B cell (primary cell): ENCODE measurements around the gene CDIPT. TPM values are rescaled to one million over a fixed set of nuclear protein-coding genes. Genes with fewer than 3 reads are reported as not detected.
A peak's percentile ranks its signal among the peaks of the same experiment; 100 is the strongest.

Source experiments
- ATAC-seq: fragments of 200-7000 bp; cut with Tn5 transposase; one replicate; pipeline ENCODE4 v1.10.0; 2021; ENCODE audit warnings: low read depth, mild to moderate bottlenecking, moderate number of reproducible peaks, moderate library complexity
- CTCF ChIA-PET: fragments of 350-600 bp; sonication (Branson Sonifier 250); formaldehyde crosslinking; loops from one replicate; lab custom pipeline; 2021; ENCODE audit warnings: antibody characterized with exemption, inconsistent platforms; lab: Charles Lee
- POLR2A ChIA-PET: fragments of 350-600 bp; sonication (Branson Sonifier 250); formaldehyde crosslinking; loops from one replicate; lab custom pipeline; 2021; ENCODE audit warnings: antibody characterized with exemption; lab: Charles Lee
- DNase-seq: peaks from one replicate; pipeline ENCODE4 v3.0.0; 2013
- H2AFZ ChIP-seq: 2 replicates; pipeline ENCODE4 v1.6.1; 2012; ENCODE audit warnings: mild to moderate bottlenecking, low read depth, low read length; ENCODE audit not compliant: insufficient read depth, poor library complexity, severe bottlenecking
- H3K27ac ChIP-seq, 2 donors: 1 replicate in 1 of 2; 2 replicates in 1 of 2; pipeline ENCODE4 v1.5.1; 2012 to 2013; ENCODE audit warnings: low read length in 2 of 2, mild to moderate bottlenecking in 2 of 2, moderate library complexity in 1 of 2
- H3K27me3 ChIP-seq, 4 experiments: fragments of 200-600 bp in 1 of 4; sonication (generic) in 1 of 4; replicated peaks in 1 of 4; 1 replicate in 2 of 4; 2 replicates in 2 of 4; pipeline versions ENCODE4 v1.6.1 to v1.7.0; 2013 to 2016; ENCODE audit warnings: low read length in 3 of 4, mild to moderate bottlenecking in 2 of 4, mixed read lengths in 1 of 4, moderate library complexity in 1 of 4; ENCODE audit not compliant: insufficient read depth in 4 of 4, control insufficient read depth in 3 of 4; ENCODE audit errors: control extremely low read depth in 1 of 4
- H3K36me3 ChIP-seq, 2 experiments: replicated peaks in 1 of 2; 1 replicate in 1 of 2; 2 replicates in 1 of 2; pipeline versions ENCODE4 v1.6.1 to v1.7.1; 2013; ENCODE audit warnings: low read length in 1 of 2; ENCODE audit not compliant: insufficient read depth in 2 of 2, control insufficient read depth in 1 of 2; ENCODE audit errors: control extremely low read depth in 1 of 2, extremely low read depth in 1 of 2
- H3K4me1 ChIP-seq, 2 donors: fragments of 200-600 bp in 1 of 2; sonication (generic) in 1 of 2; 1 replicate in 1 of 2; 2 replicates in 1 of 2; pipeline versions ENCODE4 v1.5.1 to v1.6.1; 2013 to 2017; ENCODE audit warnings: low read length in 2 of 2; ENCODE audit not compliant: control insufficient read depth in 2 of 2, insufficient read depth in 2 of 2
- H3K4me2 ChIP-seq: replicated peaks from 2 replicates; pipeline ENCODE3; 2012; ENCODE audit warnings: mild to moderate bottlenecking, low read depth, low read length; ENCODE audit not compliant: poor library complexity, severe bottlenecking
- H3K4me3 ChIP-seq, 5 experiments: fragments of 200-600 bp in 1 of 5; sonication (generic) in 1 of 5; 1 replicate in 3 of 5; 2 replicates in 2 of 5; pipeline versions ENCODE4 v1.5.1 to v1.7.0; 2011 to 2016; ENCODE audit warnings: low read length in 4 of 5, mild to moderate bottlenecking in 4 of 5, low read depth in 2 of 5, control low read depth in 1 of 5, moderate library complexity in 1 of 5; ENCODE audit not compliant: insufficient read depth in 1 of 5; ENCODE audit errors: control extremely low read depth in 1 of 5, extremely low read depth in 1 of 5
- H3K79me2 ChIP-seq: fragments of 200-600 bp; sonication (generic); one replicate; pipeline ENCODE4 v1.6.0; 2016; ENCODE audit warnings: low read length; ENCODE audit not compliant: control insufficient read depth, insufficient read depth
- H3K9ac ChIP-seq: fragments of 200-600 bp; sonication (generic); 2 replicates; pipeline ENCODE4 v1.6.1; 2017; ENCODE audit warnings: mild to moderate bottlenecking, low read length, moderate library complexity
- H3K9me3 ChIP-seq, 3 donors: one replicate each; pipeline versions ENCODE4 v1.6.1 to v1.7.1; 2013; ENCODE audit warnings: low read length in 2 of 3; ENCODE audit not compliant: control insufficient read depth in 2 of 3, insufficient read depth in 1 of 3; ENCODE audit errors: control extremely low read depth in 1 of 3
- H4K20me1 ChIP-seq: 2 replicates; pipeline ENCODE4 v1.6.0; 2012; ENCODE audit warnings: mild to moderate bottlenecking, low read length; ENCODE audit not compliant: insufficient read depth, control insufficient read depth, poor library complexity, severe bottlenecking
- H3K27ac Mint-ChIP-seq: one replicate; pipeline ENCODE4 v1.8.0; 2021; ENCODE audit warnings: mixed read lengths
- H3K27me3 Mint-ChIP-seq: one replicate; pipeline ENCODE4 v1.8.0; 2021; ENCODE audit warnings: mixed read lengths
- H3K4me1 Mint-ChIP-seq: one replicate; pipeline ENCODE4 v1.8.0; 2021; ENCODE audit warnings: mixed read lengths
- H3K4me3 Mint-ChIP-seq: one replicate; pipeline ENCODE4 v1.8.0; 2021; ENCODE audit warnings: mixed read lengths
- H3K9me3 Mint-ChIP-seq: one replicate; pipeline ENCODE4 v1.8.0; 2022; ENCODE audit warnings: mixed read lengths; ENCODE audit not compliant: insufficient read depth
- CTCF ChIP-seq: fragments of 200-600 bp; IDR thresholded peaks from one replicate; pipeline ENCODE4 v1.8.0; 2022; ENCODE audit warnings: antibody characterized with exemption, mild to moderate bottlenecking
- EZH2 ChIP-seq: IDR thresholded peaks from 2 replicates; pipeline ENCODE4 v1.6.1; 2012; ENCODE audit warnings: borderline replicate concordance, low read depth, mild to moderate bottlenecking, moderate library complexity, low read length; ENCODE audit not compliant: insufficient read depth, poor library complexity, severe bottlenecking
- WGBS: methylation state at CpG from one replicate; pipeline ENCODE4 v1.1.5; 2013; ENCODE audit warnings: missing lambda C conversion rate; ENCODE audit not compliant: insufficient coverage; 5-methylcytosine and 5-hydroxymethylcytosine counted together
- intact Hi-C: fragments of 100-400 bp; cut with micrococcal nuclease; formaldehyde crosslinking; loops from one replicate; pipeline ENCODE4 v1.10.0; 2022
- polyA plus RNA-seq: library from polyadenylated mRNA; depleted of rRNA; stranded (reverse); fragments of >200 nt; gene quantifications from 2 replicates; pipeline ENCODE4 v1.2.3, GENCODE V29; 2012
- total RNA-seq, 2 donors: library from RNA; stranded (reverse); fragments of 120-200 nt in 1 of 2; gene quantifications; 1 replicate in 1 of 2; 2 replicates in 1 of 2; pipeline versions ENCODE4 v1.2.3 to v1.2.4, GENCODE V29; 2013 to 2022

Gene CDIPT
- total and polyA plus RNA-seq, 2 donors (not counting 1 experiment from before 2014, with no cell fraction given): 51.2 to 63.3 TPM

GRCh38 chr16:29868396-29869009 is 5.5 kb upstream of the CDIPT start:
- H3K4me3 Mint-ChIP-seq: no peak overlapping the region
- no peak for ATAC-seq
- TF ChIP-seq EZH2: no peak
- no peak for TF ChIP-seq CTCF
- intact Hi-C loops: loop anchor here (10.0 kb wide), 1 partner anchor 526 kb away; the partner anchor contains the start of gene ZNF48
- H3K4me1 Mint-ChIP-seq: peaks cover 1% of the 10 kb centered on the region
- Histone ChIP-seq H3K79me2 (no peaks in the 10 kb centered on the region), H3K9ac (no peak overlapping the region), H3K27me3 (no peaks in the 10 kb centered on the region), H3K27ac (no peak overlapping the region), H3K4me1 (peaks cover 0 to 4% of the 10 kb centered on the region in 2 donors), H3K4me2 (no peak overlapping the region), H2AFZ (no peak overlapping the region), H3K4me3 (no peak overlapping the region), H4K20me1 (no peaks in the 10 kb centered on the region), H3K36me3 (no peaks in the 10 kb centered on the region), H3K9me3 (peaks cover 0 to 3% (median 0%) of the 10 kb centered on the region in 3 donors)
- CTCF ChIA-PET: no interaction called here
- H3K27me3 Mint-ChIP-seq: no peaks in the 10 kb centered on the region
- 93% methylated on average over 8 of the region's 8 CpGs for WGBS
- DNase-seq: no peak
- POLR2A ChIA-PET: no interaction called here
- no peak overlapping the region for H3K27ac Mint-ChIP-seq
- H3K9me3 Mint-ChIP-seq: no peaks in the 10 kb centered on the region

- intact Hi-C loops: loop anchor here (5.0 to 10.0 kb wide), 2 partner anchors 117 to 531 kb away; partner anchors contain the start of genes C16orf54 and ZNF48
- DNase-seq: no peak
- Histone ChIP-seq H2AFZ (peak overlapping the region; percentile 78), H3K4me2 (no peak overlapping the region), H3K27ac (no peak overlapping the region), H4K20me1 (peaks cover under 1% of the 10 kb centered on the region), H3K36me3 (peaks cover 4 to 15% of the 10 kb centered on the region in 2 experiments), H3K27me3 (no peaks in the 10 kb centered on the region), H3K9me3 (peaks cover 0 to 4% (median 0%) of the 10 kb centered on the region in 3 donors), H3K79me2 (peaks cover 16% of the 10 kb centered on the region), H3K4me3 (no peak overlapping the region), H3K4me1 (peaks cover 14 to 19% of the 10 kb centered on the region in 2 donors), H3K9ac (no peak overlapping the region)
- ATAC-seq: no peak
- no peaks in the 10 kb centered on the region for H3K27me3 Mint-ChIP-seq
- ChIA-PET CTCF (interaction anchor here (0.6 to 1.4 kb wide), 7 partner anchors 8 to 186 kb away, joined by 3 to 4 read pairs (median 3); partner anchors contain the start of gene PAGR1), POLR2A (interaction anchor here (0.6 to 1.2 kb wide), 2 partner anchors 26 to 109 kb away, joined by 3 to 4 read pairs; partner anchors contain the start of gene TAOK2)
- peaks cover 21% of the 10 kb centered on the region for H3K4me1 Mint-ChIP-seq
- 88% methylated on average over 7 of the region's 9 CpGs for WGBS
- H3K4me3 Mint-ChIP-seq: no peak overlapping the region
- TF ChIP-seq EZH2: no peak
- H3K9me3 Mint-ChIP-seq: no peaks in the 10 kb centered on the region
- no peak overlapping the region for H3K27ac Mint-ChIP-seq
These were observed 1.2 kb upstream of the CDIPT start for GRCh38 chr16:29864205-29864604.
